ENCODE data around the gene JADE2.
"Not testable (repeated sequence)": the region's sequence is repeated elsewhere in the genome, so short reads cannot be mapped to it uniquely, and the experiment has no call there.

The JADE2 gene

GRCh38 chr5:134503088-134503936 lies 22.2 kb upstream of the JADE2 start:
- H3K27me3 Mint-ChIP-seq, result no peaks in the 10 kb centered on the region
- peak; percentile 97 for ATAC-seq

GRCh38 chr5:134503937-134504437 lies 21.5 kb upstream of the JADE2 start:
- no peaks in the 10 kb centered on the region for H3K27me3 Mint-ChIP-seq
- H3K27ac Mint-ChIP-seq, result peak overlapping the region; percentile 94 to 98
- H3K4me1 Mint-ChIP-seq, result peaks cover 38% of the 10 kb centered on the region
- H3K4me3 Mint-ChIP-seq, result peak overlapping the region; percentile 72 to 73
- DNase-seq (no peak), ATAC-seq (peak; percentile 18)
- no peaks in the 10 kb centered on the region for H3K9me3 Mint-ChIP-seq

More at GRCh38 chr5:134503088-134503936, 22.2 kb upstream of the JADE2 start:
- peaks cover 36% of the 10 kb centered on the region for H3K4me1 Mint-ChIP-seq
- H3K4me3 Mint-ChIP-seq, result peak overlapping the region; percentile 72 to 73
- peak overlapping the region; percentile 94 to 98 for H3K27ac Mint-ChIP-seq
- peak; percentile 67 to 81 for DNase-seq
- no peaks in the 10 kb centered on the region for H3K9me3 Mint-ChIP-seq

DNA sequence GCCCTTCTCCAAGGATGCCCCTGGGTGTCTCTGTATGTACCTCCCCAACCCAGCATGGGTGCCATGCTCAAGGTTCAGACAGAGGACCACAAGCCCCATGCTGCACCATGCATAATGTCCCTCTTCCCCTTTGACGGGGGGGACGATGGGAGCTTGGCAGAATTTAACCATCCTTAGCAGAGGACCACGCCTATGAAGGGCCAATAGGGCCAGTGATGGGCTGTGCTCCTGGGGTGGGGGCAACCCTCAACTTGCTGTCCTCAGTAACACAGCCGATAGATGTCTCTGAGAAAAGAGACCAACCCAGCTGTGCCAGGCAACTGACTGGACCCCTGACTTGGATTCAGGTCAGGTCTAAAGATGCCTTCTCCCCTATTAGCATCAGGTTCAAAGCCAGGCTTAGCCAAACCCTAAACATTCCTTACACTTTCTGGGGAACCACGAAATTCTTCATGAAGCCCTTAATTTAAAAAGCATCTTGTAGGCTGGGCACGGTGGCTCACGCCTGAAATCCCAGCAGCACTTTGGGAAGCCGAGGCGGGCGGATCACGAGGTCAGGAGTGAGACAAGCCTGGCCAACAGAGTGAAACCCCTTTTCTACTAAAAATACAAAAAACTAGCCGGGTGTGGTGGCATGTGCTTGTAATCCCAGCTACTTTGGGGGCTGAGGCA lies 20.7 kb upstream of the JADE2 start:
- DNase-seq, result no peak
- H3K4me3 Mint-ChIP-seq, result no peak overlapping the region
- no peaks in the 10 kb centered on the region for H3K9me3 Mint-ChIP-seq
- no peaks in the 10 kb centered on the region for H3K27me3 Mint-ChIP-seq
- no peak for ATAC-seq
- no peak overlapping the region for H3K27ac Mint-ChIP-seq
- peaks cover 46% of the 10 kb centered on the region for H3K4me1 Mint-ChIP-seq

DNA sequence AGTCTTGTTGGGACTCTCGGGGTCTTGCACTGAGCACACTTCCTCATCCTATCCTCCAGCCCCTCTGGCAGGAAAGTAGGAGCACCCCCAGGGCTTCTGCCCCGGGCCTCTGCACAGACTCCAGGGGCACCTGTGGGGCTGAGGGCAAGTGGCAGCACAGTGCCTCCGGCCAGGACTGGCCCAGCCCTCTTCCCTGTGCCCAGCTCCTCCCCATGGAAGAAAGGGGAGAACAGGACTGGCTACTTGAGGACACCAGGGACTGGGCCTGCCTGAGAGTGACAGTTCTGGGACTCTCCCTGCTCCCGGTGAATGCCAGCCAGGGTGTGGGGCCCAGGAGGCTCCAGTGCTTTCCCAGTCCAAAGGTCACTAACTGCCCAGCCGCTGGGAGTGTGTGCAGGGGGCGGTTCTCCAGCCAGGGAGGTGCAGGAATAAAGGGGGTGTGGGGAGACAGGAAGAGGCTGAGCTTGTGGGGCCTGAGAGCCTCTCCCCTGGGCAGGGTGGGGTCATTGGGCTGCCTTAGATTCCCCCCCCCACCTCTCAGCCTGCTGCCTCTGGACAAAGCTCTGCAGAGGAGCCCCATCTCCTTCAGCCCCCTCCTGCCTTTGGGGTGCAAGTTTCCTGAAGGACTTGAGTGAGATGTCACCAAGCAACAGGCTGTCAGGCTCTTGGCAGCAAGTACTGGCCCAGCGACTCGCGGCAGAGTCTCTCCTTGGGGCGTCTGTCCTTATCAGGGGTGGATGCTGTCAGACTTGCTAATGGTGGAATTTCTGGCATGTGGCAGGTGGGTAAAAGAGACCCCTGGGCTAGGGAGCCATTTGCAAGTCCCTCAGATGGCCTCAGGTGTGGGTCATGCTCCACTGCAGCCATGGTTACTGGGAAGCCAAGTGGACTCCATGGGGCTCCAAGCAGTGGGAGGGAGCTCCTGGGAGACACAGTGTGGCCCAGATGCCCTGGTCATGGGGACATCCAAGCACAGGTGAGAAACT lies 19.1 kb upstream of the JADE2 start:
- no peak for ATAC-seq
- no peaks in the 10 kb centered on the region for H3K27me3 Mint-ChIP-seq
- H3K27ac Mint-ChIP-seq, result peak overlapping the region in 1 of 2 donors; percentile 68
- no peak overlapping the region for H3K4me3 Mint-ChIP-seq
- H3K9me3 Mint-ChIP-seq, result no peaks in the 10 kb centered on the region
- no peak for DNase-seq
- peaks cover 60% of the 10 kb centered on the region for H3K4me1 Mint-ChIP-seq

GRCh38 chr5:134507452-134507851 lies 18.0 kb upstream of the JADE2 start:
- H3K27me3 Mint-ChIP-seq, result no peaks in the 10 kb centered on the region
- no peak for ATAC-seq
- H3K4me1 Mint-ChIP-seq, result peaks cover 66% of the 10 kb centered on the region
- H3K27ac Mint-ChIP-seq, result peak overlapping the region in 1 of 2 donors; percentile 53
- no peak overlapping the region for H3K4me3 Mint-ChIP-seq
- no peak for DNase-seq
- no peaks in the 10 kb centered on the region for H3K9me3 Mint-ChIP-seq

GRCh38 chr5:134508521-134509195 lies 16.8 kb upstream of the JADE2 start:
- DNase-seq, result no peak
- no peak overlapping the region for H3K27ac Mint-ChIP-seq
- no peaks in the 10 kb centered on the region for H3K27me3 Mint-ChIP-seq
- H3K4me3 Mint-ChIP-seq, result no peak overlapping the region
- H3K4me1 Mint-ChIP-seq, result peaks cover 59% of the 10 kb centered on the region
- H3K9me3 Mint-ChIP-seq, result no peaks in the 10 kb centered on the region
- no peak for ATAC-seq

- Mint-ChIP-seq H3K27ac (no peak overlapping the region), H3K9me3 (no peaks in the 10 kb centered on the region), H3K4me1 (peaks cover 51% of the 10 kb centered on the region), H3K4me3 (no peak overlapping the region), H3K27me3 (no peaks in the 10 kb centered on the region)
- ATAC-seq (no peak), DNase-seq (no peak)
These were observed 16.0 kb upstream of the JADE2 start for GRCh38 chr5:134509308-134510040.

DNA sequence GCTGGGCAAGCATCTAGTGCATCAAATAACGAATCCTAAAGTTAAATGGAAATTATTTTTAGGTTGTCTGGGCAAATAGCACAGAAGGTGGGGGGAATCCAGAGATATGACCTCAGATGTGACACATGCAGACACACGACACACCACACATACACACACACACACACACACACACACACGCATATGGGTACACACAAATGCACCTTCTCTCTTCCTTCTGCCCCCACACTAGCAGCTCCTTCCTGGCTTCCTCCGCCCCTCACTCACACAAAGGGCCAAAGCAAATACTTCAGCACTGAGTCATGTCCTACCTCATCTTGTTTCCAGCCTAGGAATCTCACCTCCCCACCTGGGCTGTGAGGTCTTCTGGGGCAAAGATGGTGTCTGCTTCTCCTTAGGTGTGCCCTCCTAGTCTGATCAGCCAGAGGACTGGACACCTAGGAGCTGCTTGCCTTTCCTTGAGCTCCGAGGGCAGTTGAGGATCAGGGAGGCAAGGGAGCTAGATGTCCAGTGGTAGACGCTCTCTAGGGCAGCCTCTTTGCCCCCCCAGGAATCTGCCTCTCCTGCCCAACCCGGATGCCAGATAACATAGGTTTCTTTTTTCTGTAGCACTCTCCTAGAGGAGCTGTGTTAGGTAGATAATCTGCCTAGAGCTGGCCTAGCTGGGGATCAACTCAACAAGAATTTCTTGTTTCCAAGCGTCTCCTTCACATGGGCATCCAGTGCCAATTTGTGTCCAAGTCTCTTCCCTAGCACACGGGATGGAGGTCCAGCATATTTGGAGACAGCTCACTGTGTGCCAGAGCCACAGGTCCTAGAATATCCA lies 14.3 kb upstream of the JADE2 start:
- Mint-ChIP-seq H3K4me3 (peak overlapping the region in 1 of 2 donors; percentile 4), H3K4me1 (peaks cover 50% of the 10 kb centered on the region), H3K27me3 (no peaks in the 10 kb centered on the region), H3K9me3 (no peaks in the 10 kb centered on the region), H3K27ac (peak overlapping the region; percentile 54 to 72)
- peak; percentile 82 for ATAC-seq
- DNase-seq, result peak; percentile 51 to 65

- Mint-ChIP-seq H3K27me3 (no peaks in the 10 kb centered on the region), H3K9me3 (no peaks in the 10 kb centered on the region), H3K27ac (peak overlapping the region in 1 of 2 donors; percentile 66), H3K4me3 (no peak overlapping the region), H3K4me1 (peaks cover 48% of the 10 kb centered on the region)
- no peak for DNase-seq
- ATAC-seq, result peak; percentile 10
These were observed 13.4 kb upstream of the JADE2 start for GRCh38 chr5:134511796-134512660.

- no peaks in the 10 kb centered on the region for H3K9me3 Mint-ChIP-seq
- DNase-seq (no peak), ATAC-seq (no peak)
- no peak overlapping the region for H3K27ac Mint-ChIP-seq
- no peaks in the 10 kb centered on the region for H3K27me3 Mint-ChIP-seq
- peaks cover 42% of the 10 kb centered on the region for H3K4me1 Mint-ChIP-seq
- no peak overlapping the region for H3K4me3 Mint-ChIP-seq
These were observed 12.8 kb upstream of the JADE2 start for GRCh38 chr5:134512661-134512999.

DNA sequence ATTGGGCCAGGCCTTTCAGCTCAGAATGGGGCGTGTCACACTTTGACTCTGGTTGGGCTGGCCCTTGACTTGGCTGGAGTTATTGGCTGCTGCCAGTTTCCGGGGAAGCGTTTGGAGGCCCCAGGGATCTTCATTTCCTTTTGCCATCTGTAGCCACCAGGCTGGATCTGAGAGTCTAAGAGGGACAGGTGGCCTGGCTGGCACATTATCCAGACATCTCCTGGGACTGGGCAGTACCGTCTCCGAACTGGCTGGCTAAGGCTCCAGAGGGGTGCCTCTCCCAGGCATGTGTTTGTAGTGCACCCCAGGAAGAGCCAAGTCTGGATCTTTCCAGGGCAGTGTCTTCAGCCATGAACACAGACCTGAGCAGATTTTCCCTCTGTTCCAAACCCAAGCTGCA lies 9.7 kb upstream of the JADE2 start:
- H3K4me3 Mint-ChIP-seq, result no peak overlapping the region
- no peak overlapping the region for H3K27ac Mint-ChIP-seq
- ATAC-seq (no peak), DNase-seq (no peak)
- H3K27me3 Mint-ChIP-seq, result no peaks in the 10 kb centered on the region
- peaks cover 22% of the 10 kb centered on the region for H3K4me1 Mint-ChIP-seq
- H3K9me3 Mint-ChIP-seq, result no peaks in the 10 kb centered on the region

- peaks cover 10% of the 10 kb centered on the region for H3K4me1 Mint-ChIP-seq
- not testable (repeated sequence) for DNase-seq, H3K27me3 Mint-ChIP-seq, ATAC-seq, H3K27ac Mint-ChIP-seq, H3K4me3 Mint-ChIP-seq, H3K9me3 Mint-ChIP-seq
These were observed 8.5 kb upstream of the JADE2 start for GRCh38 chr5:134516984-134517383.

DNA sequence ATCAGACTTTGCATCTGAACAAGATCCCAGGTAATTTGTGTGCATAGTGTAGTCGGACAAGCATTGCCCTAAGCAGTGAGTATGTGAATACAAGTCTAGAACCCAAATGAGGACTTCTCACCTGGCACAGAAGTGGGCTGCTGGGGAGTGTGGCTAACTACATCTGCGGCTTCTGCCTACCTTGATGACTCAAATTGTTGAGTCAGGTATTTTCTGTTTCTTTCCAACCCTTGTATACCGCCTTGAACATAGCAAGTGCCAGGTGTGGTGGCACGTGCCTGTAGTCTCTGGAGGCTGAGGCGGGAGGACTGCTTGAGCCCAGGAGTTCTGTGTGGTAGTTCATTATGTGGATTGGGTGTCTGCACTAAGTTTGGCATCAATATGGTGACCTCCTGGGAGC lies 7.9 kb upstream of the JADE2 start:
- Mint-ChIP-seq H3K4me1 (peaks cover 5% of the 10 kb centered on the region), H3K27me3 (no peaks in the 10 kb centered on the region), H3K27ac (no peak overlapping the region), H3K4me3 (no peak overlapping the region), H3K9me3 (no peaks in the 10 kb centered on the region)
- no peak for DNase-seq
- no peak for ATAC-seq

All from stimulated activated naive CD8-positive, alpha-beta T cell treated with anti-CD3 and anti-CD28 coated beads, Interleukin-15, amount 100 ng/mL, for 72 hours (primary cell).